ENCODE data around the gene ITGB2.

Gene ITGB2

DNA sequence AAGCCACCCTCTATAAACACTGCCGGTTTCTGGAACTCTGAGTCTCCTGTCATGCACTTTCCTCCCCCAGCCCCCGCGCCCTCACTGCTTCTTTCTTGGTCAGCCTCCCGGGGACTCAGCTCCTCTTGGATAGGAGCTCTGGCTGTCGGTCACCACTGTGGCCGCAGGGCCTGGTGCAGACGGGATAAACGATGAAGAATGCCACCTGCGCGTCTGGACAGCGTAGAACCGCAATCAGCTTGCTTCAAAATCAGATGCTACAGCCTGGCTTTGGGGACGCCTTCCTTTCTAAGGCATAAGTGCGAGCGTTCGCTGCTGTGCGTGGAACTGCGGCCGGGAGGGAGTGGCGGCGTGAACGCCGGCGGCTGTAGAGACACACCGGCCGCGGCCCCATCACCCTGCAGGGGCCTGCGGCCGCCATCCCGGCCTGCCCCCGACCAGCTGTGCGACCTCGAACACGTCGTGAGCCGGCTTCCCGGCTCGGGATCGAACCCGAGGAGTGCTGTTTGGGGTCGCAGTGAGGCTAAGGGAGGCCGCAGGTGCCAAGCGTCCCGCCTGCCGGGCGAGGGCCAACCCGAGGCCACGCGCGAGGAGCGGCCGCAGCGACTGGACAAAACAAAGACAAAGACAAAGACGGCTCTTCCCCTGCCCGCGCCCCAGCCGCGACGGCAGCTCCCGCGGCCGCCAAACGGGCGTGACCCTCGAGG lies 47.9 kb downstream of the ITGB2 start:
- Mint-ChIP-seq H3K27me3 (ENCODE audit: low read depth) (peaks cover 28% of the 10 kb centered on the region), H3K27ac (peak overlapping the region; percentile 82 to 95 (median 94)), H3K36me3 (ENCODE audit: low read depth) (peaks cover 3% of the 10 kb centered on the region), H3K4me3 (peak overlapping the region; percentile 94 to 99 (median 96)), H3K4me1 (peaks cover 53% of the 10 kb centered on the region), H3K9me3 (no peaks in the 10 kb centered on the region)
- TF ChIP-seq, protein P1, sequence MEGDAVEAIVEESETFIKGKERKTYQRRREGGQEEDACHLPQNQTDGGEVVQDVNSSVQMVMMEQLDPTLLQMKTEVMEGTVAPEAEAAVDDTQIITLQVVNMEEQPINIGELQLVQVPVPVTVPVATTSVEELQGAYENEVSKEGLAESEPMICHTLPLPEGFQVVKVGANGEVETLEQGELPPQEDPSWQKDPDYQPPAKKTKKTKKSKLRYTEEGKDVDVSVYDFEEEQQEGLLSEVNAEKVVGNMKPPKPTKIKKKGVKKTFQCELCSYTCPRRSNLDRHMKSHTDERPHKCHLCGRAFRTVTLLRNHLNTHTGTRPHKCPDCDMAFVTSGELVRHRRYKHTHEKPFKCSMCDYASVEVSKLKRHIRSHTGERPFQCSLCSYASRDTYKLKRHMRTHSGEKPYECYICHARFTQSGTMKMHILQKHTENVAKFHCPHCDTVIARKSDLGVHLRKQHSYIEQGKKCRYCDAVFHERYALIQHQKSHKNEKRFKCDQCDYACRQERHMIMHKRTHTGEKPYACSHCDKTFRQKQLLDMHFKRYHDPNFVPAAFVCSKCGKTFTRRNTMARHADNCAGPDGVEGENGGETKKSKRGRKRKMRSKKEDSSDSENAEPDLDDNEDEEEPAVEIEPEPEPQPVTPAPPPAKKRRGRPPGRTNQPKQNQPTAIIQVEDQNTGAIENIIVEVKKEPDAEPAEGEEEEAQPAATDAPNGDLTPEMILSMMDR (IDR thresholded peaks at IDR 0.05; ENCODE audit: unreplicated experiment in 3 of 3), result no peak

DNA sequence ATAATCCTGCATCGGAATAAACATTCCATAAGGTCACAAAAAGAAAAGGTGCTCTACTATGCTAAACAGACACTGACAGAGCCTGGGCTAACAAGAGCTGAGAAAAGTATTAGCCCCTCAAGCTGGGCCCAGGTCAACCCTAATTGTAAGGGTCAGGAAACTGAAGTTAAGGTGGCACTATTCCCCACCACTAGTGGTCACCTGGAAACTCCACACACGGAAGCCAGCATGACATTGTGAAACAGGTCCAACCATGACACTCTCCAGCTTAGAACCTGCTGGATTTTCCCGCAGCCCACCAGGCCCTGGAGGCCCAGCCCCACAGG lies 48.4 kb downstream of the ITGB2 start:
- Mint-ChIP-seq H3K4me1 (peaks cover 58% of the 10 kb centered on the region), H3K4me3 (peak overlapping the region; percentile 94 to 99 (median 96)), H3K27me3 (ENCODE audit: low read depth) (peaks cover 28% of the 10 kb centered on the region), H3K27ac (peak overlapping the region; percentile 82 to 95 (median 94)), H3K36me3 (ENCODE audit: low read depth) (peaks cover 4% of the 10 kb centered on the region), H3K9me3 (no peaks in the 10 kb centered on the region)
- TF ChIP-seq, protein P1 (IDR thresholded peaks at IDR 0.05; ENCODE audit: unreplicated experiment in 3 of 3), result no peak

DNA sequence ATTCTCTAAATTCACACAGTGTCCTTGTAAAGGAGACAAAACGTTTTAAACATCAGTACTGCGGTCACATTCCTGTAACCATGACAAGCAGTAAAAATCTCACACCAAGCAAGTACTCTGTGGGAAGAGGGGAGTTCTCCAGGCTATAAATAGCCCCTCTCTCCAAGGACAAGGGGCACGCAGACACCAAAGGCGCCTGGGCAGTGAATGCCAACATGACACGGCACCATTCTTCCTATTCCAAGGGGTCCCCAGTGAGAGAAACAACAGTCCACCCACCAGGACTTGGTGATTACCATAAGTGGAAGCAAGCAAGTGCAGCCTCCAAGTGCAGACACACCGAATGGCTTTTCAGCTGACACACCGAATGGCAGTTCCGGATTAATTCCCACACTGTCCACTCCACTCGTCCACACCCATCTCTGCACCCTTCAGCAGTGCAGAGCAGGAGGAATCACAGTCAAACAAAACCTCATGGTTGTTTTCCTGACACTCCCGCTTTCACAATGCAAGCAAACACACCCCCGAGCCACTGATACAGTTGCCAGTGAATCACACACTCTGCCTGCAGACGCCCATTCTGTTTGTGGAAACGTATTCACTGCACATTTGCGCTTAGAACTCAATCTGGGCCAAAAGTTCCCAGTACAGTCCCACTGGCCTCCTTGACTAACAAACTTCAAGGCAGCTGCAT lies 49.0 kb downstream of the ITGB2 start:
- peak overlapping the region; percentile 82 to 95 (median 94) for H3K27ac Mint-ChIP-seq
- no peaks in the 10 kb centered on the region for H3K9me3 Mint-ChIP-seq
- H3K4me3 Mint-ChIP-seq, result peak overlapping the region; percentile 94 to 99 (median 96)
- TF ChIP-seq, protein P1 (IDR thresholded peaks at IDR 0.05; ENCODE audit: unreplicated experiment in 3 of 3), result no peak
- peaks cover 64% of the 10 kb centered on the region for H3K4me1 Mint-ChIP-seq
- peaks cover 7% of the 10 kb centered on the region for H3K36me3 Mint-ChIP-seq (ENCODE audit: low read depth)
- peaks cover 25% of the 10 kb centered on the region for H3K27me3 Mint-ChIP-seq (ENCODE audit: low read depth)

DNA sequence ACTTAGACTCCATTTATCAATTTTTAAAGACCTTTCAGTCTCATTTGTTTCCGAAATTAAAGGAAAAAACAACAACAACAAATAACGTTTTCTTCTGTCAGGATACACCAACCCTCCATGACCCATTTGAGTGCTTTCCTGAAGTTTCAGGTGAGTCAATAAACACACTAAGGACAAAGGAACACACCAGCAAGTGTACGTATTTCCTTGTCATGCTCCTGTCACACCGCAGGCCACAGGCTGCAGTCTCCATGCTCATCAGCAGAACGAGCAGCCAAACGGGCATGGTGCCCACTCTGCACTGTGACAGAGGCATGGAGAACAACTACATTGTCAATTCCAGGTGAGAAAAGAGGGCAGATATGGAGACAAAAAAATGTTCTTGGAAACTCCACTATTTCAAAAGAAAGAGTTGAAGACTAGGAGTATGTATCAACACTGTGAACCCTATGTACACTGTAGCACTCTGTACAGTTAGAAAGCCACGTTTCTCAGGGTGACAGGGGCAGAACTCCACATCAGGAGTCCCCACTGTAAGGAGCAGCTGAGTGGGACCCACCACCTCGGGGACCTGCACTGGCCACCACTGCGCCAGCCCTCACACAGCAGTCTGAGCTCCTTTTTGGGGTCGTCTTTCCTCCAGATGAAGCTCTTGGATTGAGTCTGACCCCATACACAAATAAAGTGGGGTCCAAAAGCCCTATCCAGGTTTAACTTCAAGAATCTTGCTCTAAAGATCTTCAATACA lies 49.8 kb downstream of the ITGB2 start:
- Mint-ChIP-seq H3K4me3 (peak overlapping the region; percentile 94 to 99 (median 96)), H3K36me3 (ENCODE audit: low read depth) (peaks cover 10% of the 10 kb centered on the region), H3K27me3 (ENCODE audit: low read depth) (peaks cover 17% of the 10 kb centered on the region), H3K9me3 (no peaks in the 10 kb centered on the region), H3K4me1 (peaks cover 70% of the 10 kb centered on the region), H3K27ac (peak overlapping the region; percentile 82 to 95 (median 94))
- TF ChIP-seq, protein P1 (IDR thresholded peaks at IDR 0.05; ENCODE audit: unreplicated experiment in 3 of 3), result no peak

DNA sequence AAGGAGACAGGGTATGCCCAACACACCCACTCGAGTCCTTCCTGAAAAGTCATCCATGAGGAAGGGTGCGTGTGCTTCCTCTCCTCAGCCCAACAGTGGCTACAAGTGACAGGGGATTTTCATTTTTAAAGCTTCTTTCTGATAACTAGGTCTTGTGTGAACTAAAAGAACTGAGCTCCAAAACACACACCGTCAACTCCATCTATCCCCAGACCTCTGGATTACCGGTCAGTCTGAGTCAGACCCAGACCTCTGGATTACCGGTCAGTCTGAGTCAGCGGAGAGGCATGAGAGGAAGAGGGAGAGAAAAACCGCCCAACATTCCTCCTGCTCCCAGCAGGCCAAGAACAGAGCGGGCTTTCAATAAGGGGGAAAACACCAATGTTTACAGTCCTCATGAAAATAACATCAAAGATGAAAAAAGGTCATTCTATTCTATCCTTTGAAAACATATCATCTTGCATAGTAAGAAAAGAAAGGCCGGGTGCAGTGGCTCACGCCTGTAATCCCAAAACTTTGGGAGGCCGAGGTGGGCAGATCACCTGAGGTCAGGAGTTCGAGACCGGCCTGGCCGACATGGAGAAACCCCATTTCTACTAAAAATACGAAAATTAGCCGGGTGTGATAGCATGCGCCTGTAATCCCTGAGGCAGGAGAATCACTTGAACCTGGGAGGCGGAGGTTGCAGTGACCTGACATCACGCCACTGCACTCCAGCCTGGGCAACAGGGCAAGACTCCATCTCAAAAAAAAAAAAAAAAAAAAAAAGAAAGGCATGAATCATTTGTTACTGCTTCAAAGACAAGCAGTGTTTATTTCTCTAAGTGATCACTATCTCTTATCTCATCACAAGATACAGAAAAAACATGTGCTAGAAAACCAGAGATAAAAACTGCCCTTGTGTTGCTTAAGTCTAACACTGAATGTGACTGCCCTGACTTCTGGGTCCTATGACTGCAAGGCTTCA lies 50.6 kb downstream of the ITGB2 start:
- H3K9me3 Mint-ChIP-seq, result no peaks in the 10 kb centered on the region
- H3K27ac Mint-ChIP-seq, result peak overlapping the region; percentile 53 to 78 (median 76)
- H3K4me3 Mint-ChIP-seq, result peak overlapping the region; percentile 77 to 88 (median 78)
- peaks cover 63% of the 10 kb centered on the region for H3K4me1 Mint-ChIP-seq
- peaks cover 16% of the 10 kb centered on the region for H3K36me3 Mint-ChIP-seq (ENCODE audit: low read depth)
- TF ChIP-seq, protein P1 (IDR thresholded peaks at IDR 0.05; ENCODE audit: unreplicated experiment in 3 of 3), result no peak
- H3K27me3 Mint-ChIP-seq (ENCODE audit: low read depth), result peaks cover 8% of the 10 kb centered on the region
